HG03442 (cell line): ENCODE measurements around the gene COL4A2.
A peak's percentile ranks its signal among the peaks of the same experiment; 100 is the strongest.
"Not testable (repeated sequence)": the region's sequence is repeated elsewhere in the genome, so short reads cannot be mapped to it uniquely, and the experiment has no call there.

ENCODE experiments used
- ATAC-seq: cut with Tn5 transposase; IDR thresholded peaks from one replicate; pipeline ENCODE4 v1.9.1; 2021; ENCODE audit warnings: mild to moderate bottlenecking, moderate library complexity; ENCODE audit not compliant: unreplicated experiment

The COL4A2 gene

DNA sequence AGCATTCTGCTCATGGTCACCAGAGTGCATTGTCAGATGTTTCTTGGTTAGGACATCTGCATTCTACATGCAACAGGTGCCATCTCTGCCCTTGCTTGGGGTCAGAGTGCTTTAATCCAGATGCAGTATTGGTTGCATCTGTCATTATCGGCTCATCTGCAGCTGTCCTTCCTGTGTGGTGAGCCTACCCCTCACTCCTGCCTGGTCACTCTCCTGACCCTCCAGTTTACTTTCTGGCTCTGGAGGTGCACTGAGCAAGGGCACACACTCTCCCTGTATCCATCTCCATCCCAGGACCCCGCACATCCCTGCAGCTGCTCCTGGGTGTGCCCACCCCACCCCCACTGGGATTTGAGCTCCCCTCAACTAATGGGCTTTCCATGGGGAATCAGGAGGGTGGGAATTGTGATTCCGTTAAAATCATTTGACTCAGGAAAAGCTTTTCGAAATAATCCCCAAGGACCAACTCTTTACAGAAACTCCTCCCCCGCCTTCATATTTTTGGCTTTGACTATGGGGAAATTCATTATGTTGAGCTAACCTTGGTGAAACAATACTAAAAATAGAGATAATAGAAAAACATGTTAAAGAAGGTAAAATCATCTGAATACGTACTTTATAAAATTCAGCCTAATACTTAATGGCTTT, 70.2 kb downstream of the COL4A2 start:
- no peak for ATAC-seq

DNA sequence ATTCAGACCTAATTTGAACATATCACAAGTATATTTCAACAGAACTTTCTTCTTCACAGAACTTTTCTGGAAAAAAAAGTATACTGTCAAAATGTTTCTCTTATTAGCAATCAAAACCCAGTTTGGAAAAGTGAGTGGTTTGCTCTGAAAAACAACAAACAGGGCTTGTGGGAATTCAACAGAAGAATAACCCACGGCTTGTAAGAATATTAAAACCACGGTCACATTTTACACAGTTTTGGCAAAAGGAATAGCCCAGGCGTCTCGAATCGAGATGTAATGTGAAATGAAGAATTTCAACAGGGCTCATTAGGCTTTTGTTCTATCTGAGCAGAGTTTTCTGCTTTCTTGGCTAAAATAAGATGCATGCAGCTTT, 70.7 kb downstream of the COL4A2 start:
- ATAC-seq: no peak

DNA sequence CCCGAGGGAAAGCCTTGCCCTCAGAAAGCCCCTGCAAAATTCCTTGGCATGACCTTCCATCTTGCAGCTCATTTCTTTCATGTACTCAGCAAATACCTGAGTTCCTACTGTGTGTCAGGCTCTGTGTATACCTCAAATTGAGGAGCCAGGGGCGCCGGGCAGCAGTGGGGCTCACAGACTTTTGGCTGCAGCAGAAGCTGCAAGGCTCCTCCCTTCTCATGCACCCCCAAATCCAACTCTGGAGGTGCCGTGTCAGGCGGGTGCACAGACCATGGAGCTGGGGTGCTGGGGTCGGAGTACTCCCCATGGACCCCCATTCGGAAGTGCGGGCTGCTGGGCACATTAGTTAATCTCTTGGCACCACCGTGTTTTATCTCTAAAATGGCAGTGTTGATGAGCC, 72.3 kb downstream of the COL4A2 start:
- ATAC-seq: no peak

DNA sequence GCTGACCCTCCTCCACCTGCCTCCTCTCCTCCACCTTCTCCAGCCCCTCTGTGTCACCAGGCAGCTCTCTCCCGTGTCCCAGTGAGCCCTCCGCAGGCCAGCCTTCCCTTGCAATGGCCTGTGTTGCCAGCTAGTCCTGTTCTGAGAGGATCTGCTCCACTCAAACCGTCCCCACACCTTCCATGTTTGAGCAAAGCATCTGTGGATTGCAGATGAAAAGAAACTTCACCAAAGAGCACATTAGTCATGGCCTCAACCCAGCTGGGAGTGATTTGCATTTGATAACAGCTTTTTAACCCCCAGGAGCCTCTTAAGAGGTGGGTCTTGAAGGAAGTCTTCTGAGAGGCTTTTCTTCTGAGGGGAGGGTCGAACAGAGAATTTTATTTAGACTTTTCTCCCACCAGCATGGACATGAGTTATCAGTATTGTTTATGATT, 72.8 kb downstream of the COL4A2 start:
- ATAC-seq: no peak

DNA sequence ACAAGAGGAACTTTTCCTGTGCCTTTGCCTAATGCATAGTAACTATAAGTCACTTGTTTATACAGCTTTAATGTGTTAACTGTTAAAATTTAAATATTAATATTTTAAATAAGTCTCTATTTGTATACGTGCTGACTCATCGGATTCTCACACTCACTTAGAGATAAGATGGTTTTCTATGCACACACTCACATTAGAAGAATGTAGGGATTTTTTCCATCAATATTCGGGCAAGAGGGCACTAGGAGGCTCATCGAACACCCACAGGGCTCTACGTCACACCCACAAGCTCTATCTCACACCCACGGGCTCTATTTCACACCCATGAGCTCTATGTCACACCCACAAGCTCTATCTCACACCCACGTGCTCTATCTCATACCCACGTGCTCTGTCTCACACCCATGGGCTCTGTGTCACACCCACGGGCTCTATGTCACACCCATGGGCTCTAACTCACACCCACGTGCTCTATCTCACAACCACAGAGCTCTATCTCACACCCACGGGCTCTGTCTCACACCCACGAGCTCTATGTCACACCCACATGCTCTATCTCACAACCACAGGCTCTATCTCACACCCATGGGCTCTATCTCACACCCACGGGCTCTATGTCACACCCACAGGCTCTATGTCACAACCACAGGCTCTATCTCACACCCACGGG, 73.4 kb downstream of the COL4A2 start:
- no peak for ATAC-seq

DNA sequence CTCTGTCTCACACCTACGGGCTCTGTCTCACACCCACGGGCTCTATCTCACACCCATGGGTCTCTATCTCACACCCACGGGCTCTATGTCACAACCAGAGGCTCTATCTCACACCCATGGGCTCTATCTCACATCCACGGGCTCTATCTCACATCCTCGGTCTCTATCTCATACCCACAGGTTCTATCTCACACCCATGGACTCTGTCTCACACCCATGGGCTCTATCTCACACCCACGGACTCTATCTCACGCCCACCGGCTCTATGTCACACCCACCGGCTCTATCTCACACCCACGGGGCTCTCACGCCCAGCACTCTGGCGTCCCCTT, 73.9 kb downstream of the COL4A2 start:
- ATAC-seq: no peak

DNA sequence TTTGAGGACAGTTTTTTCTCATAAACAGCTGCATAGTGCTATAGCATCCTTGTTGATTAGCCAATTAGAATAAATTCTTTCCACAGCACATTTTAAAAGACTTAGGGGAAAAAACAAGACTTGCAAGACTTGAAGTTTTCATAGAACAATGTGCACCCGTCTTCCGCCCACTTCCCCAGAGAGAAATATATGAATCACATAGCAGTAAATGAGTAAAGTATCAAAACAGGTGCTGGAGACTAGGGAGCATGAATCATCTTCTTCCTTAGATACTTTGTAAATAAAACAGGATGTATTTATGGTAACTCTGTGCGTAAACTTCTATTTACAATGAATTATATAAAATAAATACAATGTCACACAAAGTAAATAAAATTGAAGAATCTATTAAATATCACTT, 75.1 kb downstream of the COL4A2 start:
- no peak for ATAC-seq

DNA sequence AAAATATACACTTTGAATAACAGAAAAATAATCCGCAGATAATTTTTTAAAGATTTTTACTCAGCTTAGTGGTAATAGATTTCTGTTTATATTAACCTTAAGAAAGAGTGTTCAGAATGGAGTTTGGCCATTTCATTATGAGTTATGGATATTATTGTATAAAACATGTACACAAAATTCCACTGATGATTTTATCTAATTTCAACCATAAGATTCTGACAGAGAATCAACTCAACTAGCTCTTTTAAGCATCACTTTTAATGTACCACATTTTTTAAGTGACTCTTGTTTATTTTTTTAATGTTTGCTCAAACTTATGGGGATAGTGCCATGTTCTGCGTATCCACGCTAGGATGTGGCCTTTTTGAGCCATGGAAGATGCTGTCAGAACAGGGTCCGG, 75.7 kb downstream of the COL4A2 start:
- no peak for ATAC-seq

DNA sequence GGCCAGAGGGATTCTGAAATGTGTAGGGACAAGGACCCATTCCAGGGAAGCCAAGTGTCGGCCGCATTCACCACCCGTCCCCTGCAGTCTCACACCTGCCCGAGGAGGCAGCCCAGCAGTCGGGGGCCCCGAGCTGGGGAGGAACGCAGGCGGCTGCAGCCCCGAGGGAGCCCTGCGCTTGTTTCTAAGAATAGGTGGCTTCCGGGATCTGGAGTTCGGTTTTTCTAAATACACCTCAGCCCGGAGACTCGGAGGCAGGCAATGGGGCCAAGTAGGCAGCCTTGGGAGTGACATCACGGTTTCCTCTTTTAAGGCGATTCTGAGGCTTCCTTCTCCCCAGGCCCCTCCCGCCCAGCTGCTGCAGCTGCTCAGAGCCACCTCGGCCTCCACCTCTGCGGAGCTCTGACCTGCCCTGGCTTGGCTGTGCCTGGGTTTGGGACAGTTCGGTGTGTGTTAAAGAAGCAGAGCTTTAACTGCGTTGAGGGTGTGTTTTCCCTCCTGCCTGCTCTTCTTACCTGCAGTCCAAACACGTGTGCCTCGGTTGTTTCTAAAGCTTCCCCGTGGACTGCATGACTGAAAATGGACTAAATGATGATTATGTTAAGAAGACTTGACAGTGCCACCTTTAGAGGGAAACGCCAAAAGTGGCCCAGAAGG, 80.5 kb downstream of the COL4A2 start:
- ATAC-seq: peak; percentile 81

DNA sequence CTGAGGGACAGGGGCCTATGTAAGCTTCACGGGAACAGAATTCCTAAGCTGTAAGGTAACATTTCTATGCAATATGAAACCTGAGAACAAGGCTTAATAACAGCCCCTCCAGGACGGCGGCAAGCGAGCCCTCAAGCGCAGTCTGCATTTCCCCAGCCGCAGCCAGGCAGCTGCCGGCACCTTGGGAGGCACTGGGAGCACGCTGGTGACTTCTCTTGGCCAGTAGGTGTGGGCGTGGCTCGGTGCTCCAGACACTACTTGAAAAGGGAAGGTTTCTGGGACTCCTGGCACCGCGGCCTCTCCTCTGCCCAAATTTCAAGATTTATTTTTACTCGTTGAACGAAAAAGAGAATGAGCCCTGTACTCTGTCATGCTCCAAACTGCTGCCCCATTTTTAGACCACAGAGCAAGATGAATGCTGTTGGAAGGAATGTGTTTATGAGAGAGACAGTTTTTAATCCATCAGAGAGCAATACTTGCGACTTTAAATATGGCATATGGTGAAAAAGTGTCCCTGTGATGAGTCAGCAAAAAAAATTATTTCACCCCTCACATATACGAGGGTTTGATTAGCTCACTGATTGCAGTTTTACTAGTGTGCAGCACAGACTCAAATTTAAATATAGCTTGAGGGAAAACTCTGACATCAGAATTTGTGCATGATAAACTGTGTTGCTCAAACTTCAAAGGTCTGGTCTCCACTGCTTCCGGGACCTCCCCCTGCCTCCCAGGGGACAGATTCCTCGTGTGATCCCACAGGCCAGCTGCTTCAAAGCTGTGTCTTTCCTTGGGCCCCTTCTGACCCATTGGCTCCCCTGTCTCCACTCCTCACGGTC, 81.2 kb downstream of the COL4A2 start:
- no peak for ATAC-seq

DNA sequence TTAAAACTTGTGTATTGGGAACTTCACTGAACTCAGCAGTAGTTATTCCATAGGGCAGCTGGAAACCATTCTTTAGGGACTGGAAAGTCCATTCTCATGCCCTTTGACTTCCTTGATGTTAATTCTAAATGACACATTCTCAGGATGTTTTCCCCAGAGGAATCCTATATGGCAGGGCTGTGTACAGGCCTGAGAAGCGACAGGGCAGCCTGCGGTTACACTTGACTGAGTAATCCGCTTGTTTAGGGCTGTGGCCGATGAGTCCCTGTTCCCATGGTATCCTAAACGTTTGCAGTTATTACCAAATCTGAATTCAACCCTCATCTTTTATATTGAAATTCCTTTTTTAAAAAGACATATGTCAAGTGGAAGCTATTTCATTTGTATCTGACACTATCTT, 83.5 kb downstream of the COL4A2 start:
- no peak for ATAC-seq

DNA sequence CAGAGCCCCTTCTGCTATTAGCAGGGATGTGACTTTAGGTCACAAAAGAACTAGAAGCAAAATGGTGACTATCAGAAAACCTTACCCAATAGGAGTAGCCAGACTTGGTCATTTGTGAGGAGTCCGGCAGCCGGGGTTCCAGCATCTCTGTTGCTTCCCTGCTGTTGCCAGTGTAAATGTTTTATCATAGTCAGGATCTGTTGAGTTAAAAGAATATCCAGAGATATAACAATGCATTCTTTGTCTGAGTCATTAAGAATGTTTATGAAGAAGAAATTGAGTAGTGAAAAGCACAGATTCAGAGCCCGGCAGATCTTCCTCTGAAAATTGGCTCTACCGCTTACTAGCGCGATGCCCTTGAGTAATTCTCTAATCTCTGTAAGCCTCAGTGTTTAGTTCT, 84.2 kb downstream of the COL4A2 start:
- ATAC-seq: no peak

DNA sequence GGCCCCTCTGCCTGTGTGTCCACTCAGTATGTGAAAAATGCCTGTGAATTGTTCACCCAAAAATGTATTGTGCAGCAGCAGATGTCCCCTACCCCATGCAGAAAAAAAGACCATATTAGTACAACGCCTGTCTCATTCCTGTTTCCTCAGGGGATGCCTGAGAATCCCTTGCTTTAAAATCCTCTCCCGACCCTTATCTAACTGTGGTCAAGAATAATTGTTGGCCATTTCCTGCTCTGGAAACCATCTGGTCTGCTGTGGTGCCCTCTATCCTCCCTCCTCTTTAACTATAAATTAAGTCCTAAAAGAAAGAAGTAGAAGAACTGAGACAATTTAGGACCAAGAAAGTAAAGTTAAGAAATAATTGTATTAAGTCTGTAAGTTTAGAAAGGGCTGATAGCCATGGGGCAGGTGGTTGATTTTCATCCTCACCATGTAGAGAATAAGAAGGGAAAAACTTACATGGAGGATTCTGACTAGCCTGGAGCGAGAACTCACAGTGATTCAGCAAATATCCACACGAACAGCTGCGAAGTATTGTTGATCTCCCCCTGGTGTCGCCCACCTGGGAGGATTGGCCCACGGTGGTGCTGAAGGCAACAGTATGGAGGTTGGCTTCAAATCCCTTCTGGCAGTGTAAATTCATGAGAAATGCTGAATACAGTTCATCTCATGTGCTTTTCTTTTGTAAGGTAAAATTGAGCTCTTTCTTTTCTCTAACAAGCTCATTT, 85.6 kb downstream of the COL4A2 start:
- ATAC-seq: no peak

DNA sequence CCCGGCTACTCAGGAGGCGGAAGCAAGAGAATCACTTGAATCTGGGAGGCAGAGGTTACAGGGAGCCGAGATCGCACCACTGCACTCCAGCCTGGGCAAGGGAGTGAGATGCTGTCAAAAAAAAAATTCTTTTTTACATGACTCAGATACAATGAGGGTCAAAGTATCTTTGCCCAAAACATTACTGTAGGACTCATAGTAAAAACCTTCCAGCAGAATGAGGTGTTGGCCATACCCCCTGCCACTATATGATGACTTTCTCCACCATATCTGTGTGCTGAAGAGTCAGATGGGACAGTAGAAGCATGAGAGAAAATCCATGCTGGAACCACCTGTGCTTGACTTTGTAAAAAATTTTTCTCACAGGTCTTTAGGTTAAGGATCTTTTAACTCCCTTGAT, 86.7 kb downstream of the COL4A2 start:
- ATAC-seq: no peak

DNA sequence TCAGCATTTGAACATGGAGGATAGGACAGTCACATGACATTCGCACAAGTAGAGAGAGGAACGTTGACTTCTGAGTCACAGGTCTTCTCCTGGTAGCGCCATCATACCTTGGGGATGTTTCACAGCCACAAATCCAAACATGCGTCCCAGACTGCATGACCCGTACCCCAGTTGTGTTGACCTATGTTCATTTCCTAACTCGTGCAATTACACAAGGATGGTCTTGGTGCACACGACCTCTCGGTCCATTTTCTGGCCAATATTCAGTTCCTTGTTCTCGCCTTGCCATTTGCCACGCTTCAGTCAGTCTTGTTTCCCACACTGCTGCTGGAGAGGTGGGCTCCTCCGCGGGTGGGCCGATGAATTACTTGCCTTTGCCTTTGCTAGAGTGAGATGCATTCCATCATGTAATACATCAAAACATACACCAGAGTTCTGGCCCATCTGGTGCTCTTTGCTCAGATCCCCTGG, 87.3 kb downstream of the COL4A2 start:
- ATAC-seq: no peak

DNA sequence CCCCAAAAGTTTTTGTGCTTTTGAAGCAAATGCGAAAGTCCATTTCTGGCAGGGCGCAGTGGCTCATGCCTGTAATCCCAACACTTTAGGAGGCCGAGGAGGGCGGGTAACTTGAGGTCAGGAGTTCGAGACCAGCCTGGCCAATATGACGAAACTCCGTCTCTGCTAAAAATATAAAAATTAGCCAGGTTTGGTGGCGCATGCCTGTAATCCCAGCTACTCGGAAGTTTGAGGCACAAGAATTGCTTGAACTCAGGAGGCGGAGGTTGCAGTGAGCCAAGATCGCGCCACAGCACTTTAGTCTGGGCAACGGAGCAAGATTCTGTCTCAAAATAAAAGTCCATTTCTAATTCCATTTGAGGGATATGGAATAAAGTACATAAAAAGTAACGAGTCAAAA, 88.5 kb downstream of the COL4A2 start:
- ATAC-seq: not testable (repeated sequence)

DNA sequence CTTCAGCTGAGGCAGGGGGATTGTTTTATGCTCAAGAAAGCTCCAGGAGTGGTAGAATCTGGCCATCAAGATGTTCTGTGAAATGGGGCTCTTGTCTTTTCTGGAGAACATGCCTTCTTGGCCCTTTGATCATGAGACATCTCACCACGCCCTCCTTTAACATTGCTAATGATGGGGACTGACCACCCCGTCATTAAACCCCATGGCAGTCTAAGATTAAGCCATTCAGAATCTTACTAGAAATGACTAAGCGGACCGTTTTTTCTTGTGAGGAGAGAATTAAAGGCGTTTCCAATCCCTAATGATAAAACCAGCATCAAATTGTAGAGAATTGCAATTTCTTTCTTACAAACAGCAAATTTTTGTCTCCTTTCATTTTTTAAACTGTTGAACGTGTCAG, 89.4 kb downstream of the COL4A2 start:
- no peak for ATAC-seq

DNA sequence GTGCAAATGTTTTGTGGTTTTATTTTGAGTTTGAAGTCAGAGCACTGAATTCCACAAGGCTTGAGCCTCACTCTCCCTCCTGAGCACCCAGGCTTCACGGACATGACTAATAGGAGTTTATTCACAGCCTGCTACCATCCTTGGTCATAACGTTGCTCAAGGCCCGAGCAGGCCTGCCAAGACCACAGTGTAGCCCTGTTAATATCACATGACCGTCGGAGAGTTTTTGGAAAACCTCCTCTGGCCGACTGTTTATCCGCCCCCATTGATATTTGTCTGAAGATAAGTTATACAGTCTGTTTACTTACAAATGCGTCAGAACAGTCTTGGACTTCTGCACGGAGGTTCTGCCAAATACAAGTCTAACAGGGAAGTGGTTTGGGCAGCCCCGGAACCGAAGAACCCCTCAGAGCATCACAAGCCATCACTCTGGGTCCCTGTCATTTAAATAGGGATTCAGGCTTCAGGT, 89.9 kb downstream of the COL4A2 start:
- no peak for ATAC-seq

DNA sequence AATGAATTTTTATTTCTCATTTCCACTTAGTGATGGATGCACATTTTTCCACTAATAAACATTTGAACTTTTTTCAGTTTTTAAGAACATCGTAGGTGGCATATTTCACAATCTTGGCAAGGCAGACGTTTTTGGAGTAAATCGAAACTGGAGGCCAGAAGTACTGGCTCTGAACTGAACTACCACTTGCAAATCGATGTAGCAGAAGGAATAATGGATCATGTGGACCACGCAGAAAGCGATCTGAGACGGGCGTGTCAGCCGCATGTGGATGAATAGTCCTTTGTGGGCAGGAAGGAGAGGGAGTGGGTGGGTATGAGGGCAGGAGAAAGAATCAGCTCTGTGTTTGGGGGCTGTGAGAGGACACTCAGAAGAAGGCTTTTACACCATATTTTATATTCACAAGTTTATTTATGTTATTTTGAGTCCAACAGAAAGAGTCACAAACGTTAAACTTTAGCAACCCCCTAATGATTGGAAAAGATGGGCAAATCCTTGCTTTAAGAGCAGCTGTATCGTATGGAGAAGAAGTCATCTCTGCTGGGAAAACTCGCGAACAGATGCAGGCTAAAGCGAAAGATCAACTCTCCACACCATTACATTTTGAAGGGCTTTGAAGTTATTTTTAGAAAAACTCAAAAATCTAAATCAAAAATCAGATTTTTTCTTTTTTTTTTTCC, 90.5 kb downstream of the COL4A2 start:
- no peak for ATAC-seq
